GM23338 (cell line): Measurements from ENCODE around the gene SEL1L3. TPM values are rescaled to one million over a fixed set of nuclear protein-coding genes. Genes with fewer than 3 reads are reported as not detected.

Experiments used
- CTCF ChIP-seq, 2 experiments: fragments of 200-600 bp in 1 of 2; sonication (generic) in 1 of 2; conservative IDR thresholded peaks; 2 replicates each; pipeline versions ENCODE4 v1.5.1 to v1.6.1; 2016 to 2017; ENCODE audit warnings: antibody characterized with exemption in 2 of 2, low read depth in 2 of 2, mild to moderate bottlenecking in 2 of 2, moderate library complexity in 1 of 2
- EZH2 ChIP-seq: fragments of 200-600 bp; sonication (generic); IDR thresholded peaks from one replicate; pipeline ENCODE4 v1.8.0; 2017; ENCODE audit warnings: antibody characterized with exemption, mild to moderate bottlenecking, low read depth; ENCODE audit not compliant: unreplicated experiment
- REST ChIP-seq: IDR thresholded peaks from one replicate; pipeline ENCODE4 v1.6.1; 2018; ENCODE audit warnings: antibody characterized with exemption; ENCODE audit not compliant: unreplicated experiment
- STAT1 ChIP-seq: IDR thresholded peaks from one replicate; pipeline ENCODE4 v1.6.1; 2016; ENCODE audit warnings: antibody characterized with exemption; ENCODE audit not compliant: unreplicated experiment
- ZNF331 ChIP-seq: fragments of 250-450 bp; sonication (Bioruptor Pico); IDR thresholded peaks from 2 replicates; pipeline ENCODE4 v1.5.0; 2020; ENCODE audit warnings: low read depth, mild to moderate bottlenecking, moderate library complexity
- ZNF462 ChIP-seq: fragments of 250-450 bp; sonication (Bioruptor Pico); IDR thresholded peaks from 2 replicates; pipeline ENCODE4 v1.5.0; 2020; ENCODE audit warnings: mild to moderate bottlenecking, moderate library complexity
- polyA plus RNA-seq: library from polyadenylated mRNA; unstranded; fragments of >200 nt; fragmentation: Nextera tagmentation; extraction: Ambion mirVana; gene quantifications from 2 replicates; pipeline ENCODE4 v1.2.1, GENCODE V29; 2016
- total RNA-seq: library from RNA; depleted of rRNA; stranded (reverse); fragments of >200 nt; shearing (Covaris generic); gene quantifications from 2 replicates; pipeline ENCODE4 v1.2.3, GENCODE V29; 2014

The SEL1L3 gene
- total and polyA plus RNA-seq, 2 experiments from 2014 or later, result 17.1 to 61.7 TPM

- no peak for TF ChIP-seq ZNF462 (CRISPR knock-in tag)
- no peak for TF ChIP-seq REST
- TF ChIP-seq CTCF (conservative IDR thresholded peaks at IDR 0.05; ENCODE audit: low read depth in 2 of 2), result no peak
- TF ChIP-seq STAT1, result no peak
- no peak for TF ChIP-seq ZNF331 (CRISPR knock-in tag)
- no peak for TF ChIP-seq EZH2
These were observed 59.0 kb downstream of the SEL1L3 start (continued) for GRCh38 chr4:25803720-25804225.
